Posterior vena cava (tissue), 2 donors: ENCODE results near the gene CSTB. TPM values are rescaled to one million over a fixed set of nuclear protein-coding genes. Genes with fewer than 3 reads are reported as not detected.

Source experiments
- DNase-seq: peaks from one replicate; pipeline ENCODE4 v3.0.0-alpha.2; 2020; ENCODE audit warnings: low spot score
- intact Hi-C, 2 donors: fragments of 100-400 bp; cut with DNase I; formaldehyde crosslinking; loops; one replicate each; pipeline versions ENCODE4 v1.14.1 to v1.14.2; 2022 to 2023
- total RNA-seq, 2 donors: library from RNA; stranded (reverse); fragmentation: NEBNext Ultra II Directional; extraction: Animal tissue kit (Norgen Biotek cat#: 25700); gene quantifications; one replicate each; pipeline ENCODE4 v1.2.1, GENCODE V29; 2021
- donor health status: DM: yes; HTN: yes; CAD: no.
- donor health status: DM: yes; HTN: yes; CAD: no.

Gene CSTB
- total RNA-seq, 2 donors from 2014 or later = 29.0 to 48.6 TPM

GRCh38 chr21:43759651-43760050, 16.5 kb downstream of the CSTB start:
- intact Hi-C loops = loop anchor here in 1 of 2 donors (10.0 kb wide), 1 partner anchor 805 kb away; no protein-coding TSS in a partner anchor
- DNase-seq = no peak

DNA sequence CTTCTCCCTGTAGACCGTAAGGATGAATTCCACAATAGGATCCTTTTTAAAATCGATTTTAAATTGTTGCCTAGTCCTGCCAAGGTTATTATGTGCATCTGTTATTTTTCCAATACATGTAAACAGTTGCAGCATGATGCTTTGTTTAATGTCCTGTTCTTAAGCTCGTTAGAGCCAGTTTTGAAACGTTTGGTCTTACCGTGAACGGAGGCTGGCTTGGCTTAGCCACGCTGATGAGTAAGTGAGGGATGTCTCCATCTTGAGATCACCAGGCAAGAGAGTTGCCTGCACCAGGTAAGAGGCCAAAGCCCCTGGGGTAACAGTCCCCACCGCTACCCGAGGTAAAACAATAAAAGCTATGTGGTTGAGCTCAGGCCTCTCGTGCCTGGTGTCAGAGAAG, 17.3 kb downstream of the CSTB start:
- no peak for DNase-seq
- intact Hi-C loops = loop anchor here in 1 of 2 donors (10.0 kb wide), 1 partner anchor 804 kb away; no protein-coding TSS in a partner anchor

DNA sequence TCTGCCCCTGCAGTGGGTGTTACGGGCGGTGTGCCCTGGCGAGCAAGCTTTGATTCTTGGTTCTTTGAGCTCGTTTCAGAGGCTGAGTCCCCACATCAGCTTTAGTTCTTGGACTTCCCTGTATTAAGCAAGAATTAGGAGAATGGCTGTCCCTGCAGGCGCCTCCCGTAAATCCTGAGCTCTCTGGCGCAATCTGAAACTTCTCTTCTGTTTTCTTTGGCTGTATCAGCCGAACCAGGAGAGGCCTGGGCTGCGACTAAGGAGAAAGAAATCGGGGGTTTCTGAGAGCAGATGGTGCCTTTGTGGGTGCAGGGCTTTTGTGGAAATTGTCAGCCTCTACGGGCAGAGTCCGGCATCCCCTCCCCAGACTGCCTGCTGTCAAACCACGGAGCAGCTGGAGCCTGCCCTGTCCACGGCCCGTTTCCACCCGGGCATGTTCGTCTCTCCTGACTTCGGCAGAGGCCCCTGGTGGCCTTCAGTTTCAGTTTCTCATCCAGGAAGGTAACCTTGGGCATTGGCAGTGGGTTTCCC, 17.9 kb downstream of the CSTB start:
- DNase-seq = no peak
- intact Hi-C loops = loop anchor here in 1 of 2 donors (10.0 kb wide), 1 partner anchor 803 kb away; no protein-coding TSS in a partner anchor

DNA sequence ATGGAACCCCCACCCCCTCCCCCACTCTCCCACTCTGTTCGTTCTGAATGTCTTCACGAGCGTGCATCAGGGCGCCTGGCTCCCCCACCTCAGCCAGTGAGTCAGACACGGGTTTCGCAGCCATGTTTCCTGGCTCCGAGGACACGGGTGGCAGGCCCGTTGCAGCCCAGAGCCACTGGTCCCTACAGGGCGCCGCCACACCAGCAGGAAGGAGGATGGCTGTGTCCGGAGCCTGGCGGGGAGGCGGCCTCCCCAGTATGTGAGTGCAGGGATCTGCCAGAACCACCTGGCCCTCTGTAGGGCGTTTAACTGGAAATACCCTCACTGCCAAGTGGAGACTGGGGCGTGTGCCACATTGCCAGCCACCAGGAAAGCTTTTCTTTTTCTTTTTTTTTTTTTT, 18.5 kb downstream of the CSTB start:
- no peak for DNase-seq
- intact Hi-C loops = loop anchor here in 1 of 2 donors (10.0 kb wide), 1 partner anchor 803 kb away; no protein-coding TSS in a partner anchor

- intact Hi-C loops = loop anchor here in 1 of 2 donors (10.0 kb wide), 1 partner anchor 801 kb away; no protein-coding TSS in a partner anchor
- DNase-seq = no peak
Observed at GRCh38 chr21:43755820-43756594, 20.1 kb downstream of the CSTB start.

DNA sequence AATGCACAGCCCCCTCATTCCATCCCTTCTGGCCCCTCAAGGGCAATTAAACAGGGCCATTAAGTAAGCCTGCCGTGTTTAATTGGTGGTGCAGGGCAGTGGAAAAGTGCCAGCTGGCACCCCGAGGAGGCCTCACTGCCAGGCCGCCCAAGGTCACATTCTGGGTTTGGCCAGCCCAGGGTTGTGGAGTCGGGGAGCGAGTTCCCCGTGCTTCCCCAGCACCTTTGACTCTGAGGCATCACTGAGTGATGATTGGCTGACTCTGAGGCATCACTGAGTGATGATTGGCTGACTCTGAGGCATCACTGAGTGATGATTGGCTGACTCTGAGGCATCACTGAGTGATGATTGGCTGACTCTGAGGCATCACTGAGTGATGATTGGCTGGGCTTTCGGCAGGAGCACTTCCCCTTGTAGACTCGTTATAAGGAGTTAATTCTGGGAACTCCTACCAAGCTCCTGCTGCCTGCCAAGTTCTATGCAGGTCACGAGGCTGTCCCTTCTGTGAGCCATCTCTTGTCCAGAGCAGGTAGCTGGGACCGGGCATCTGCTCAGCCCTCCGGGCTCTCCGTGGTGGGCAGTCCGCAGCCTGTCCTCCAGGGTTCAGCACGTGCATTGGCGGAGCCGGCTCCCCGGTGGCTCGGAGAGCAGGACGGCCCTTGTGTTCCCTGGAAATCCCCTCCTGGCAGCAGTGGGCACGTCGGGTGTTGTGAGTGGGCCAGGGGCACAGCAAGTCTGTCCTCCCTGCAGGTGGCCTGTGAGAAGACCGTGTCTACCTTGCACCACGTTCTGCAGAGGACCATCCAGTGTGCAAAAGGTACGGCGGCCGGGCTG, 20.9 kb downstream of the CSTB start:
- no peak for DNase-seq

DNA sequence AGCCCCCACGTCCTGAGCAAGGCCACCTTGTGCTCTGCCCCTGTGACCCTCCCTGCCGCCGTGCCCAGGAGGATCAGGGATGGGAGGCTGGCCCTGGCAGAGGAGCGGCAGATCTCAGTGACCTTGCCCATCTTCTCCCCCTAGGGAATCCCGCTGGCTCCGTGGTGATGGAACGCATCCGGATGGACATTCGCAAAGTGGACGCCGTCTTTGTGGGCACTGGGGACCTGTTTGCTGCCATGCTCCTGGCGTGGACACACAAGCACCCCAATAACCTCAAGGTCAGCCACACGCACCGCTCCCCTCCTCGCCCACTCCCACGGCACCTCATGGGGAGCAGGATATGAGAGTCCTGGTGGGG, 22.7 kb downstream of the CSTB start:
- intact Hi-C loops = loop anchor here in 1 of 2 donors (10.0 kb wide), 1 partner anchor 799 kb away; no protein-coding TSS in a partner anchor
- no peak for DNase-seq

More for the DNA sequence above, 20.9 kb downstream of the CSTB start:
- intact Hi-C loops = loop anchor here in 1 of 2 donors (10.0 kb wide), 1 partner anchor 800 kb away; no protein-coding TSS in a partner anchor

GRCh38 chr21:43752758-43753438, 23.2 kb downstream of the CSTB start:
- intact Hi-C loops = loop anchor here in 1 of 2 donors (10.0 kb wide), 1 partner anchor 798 kb away; no protein-coding TSS in a partner anchor
- no peak for DNase-seq

- intact Hi-C loops = loop anchor here in 1 of 2 donors (10.0 kb wide), 1 partner anchor 797 kb away; no protein-coding TSS in a partner anchor
- no peak for DNase-seq
Observed at GRCh38 chr21:43751955-43752591, 24.0 kb downstream of the CSTB start.

DNA sequence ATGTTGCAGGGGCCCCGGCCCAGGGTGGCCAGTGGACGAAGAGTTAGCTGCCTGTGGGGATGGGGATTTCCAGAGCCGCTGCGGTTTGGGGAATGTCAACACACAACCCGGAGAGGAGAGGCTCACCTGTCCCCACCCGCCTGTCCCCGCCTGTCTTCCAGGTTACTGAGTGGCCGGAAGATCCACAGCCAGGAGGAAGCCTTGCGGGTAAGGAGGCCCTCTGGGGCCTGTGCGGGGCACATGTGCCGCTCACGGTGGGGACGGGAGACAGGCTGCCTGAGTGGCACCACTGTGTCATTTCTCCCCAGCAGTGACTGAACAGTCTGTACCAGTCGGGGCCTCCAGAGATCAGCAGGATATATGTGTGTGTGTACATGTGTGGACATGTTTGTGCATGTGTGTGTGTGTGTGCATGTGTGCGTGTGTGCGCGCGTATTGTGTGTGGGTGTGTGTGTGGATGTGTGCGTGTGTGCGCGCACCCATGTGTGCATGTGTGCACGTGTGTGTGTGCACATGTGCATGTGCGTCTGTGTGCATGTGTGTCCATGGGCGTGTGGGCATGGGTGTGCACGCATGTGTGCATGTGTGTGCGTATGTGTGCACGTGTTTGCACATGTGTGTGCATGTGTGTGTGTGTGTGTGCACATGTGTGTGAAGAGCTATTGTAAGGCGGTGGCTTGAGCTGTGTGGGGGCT, 25.6 kb downstream of the CSTB start:
- intact Hi-C loops = loop anchor here in 1 of 2 donors (10.0 kb wide), 1 partner anchor 796 kb away; no protein-coding TSS in a partner anchor
- no peak for DNase-seq

- intact Hi-C loops = loop anchor here in 1 of 2 donors (10.0 kb wide), 1 partner anchor 795 kb away; no protein-coding TSS in a partner anchor
- DNase-seq = no peak
Observed at GRCh38 chr21:43749651-43750262, 26.4 kb downstream of the CSTB start.

- intact Hi-C loops = no loop called here
- no peak for DNase-seq
Observed at GRCh38 chr21:43748622-43749021, 27.5 kb downstream of the CSTB start.

DNA sequence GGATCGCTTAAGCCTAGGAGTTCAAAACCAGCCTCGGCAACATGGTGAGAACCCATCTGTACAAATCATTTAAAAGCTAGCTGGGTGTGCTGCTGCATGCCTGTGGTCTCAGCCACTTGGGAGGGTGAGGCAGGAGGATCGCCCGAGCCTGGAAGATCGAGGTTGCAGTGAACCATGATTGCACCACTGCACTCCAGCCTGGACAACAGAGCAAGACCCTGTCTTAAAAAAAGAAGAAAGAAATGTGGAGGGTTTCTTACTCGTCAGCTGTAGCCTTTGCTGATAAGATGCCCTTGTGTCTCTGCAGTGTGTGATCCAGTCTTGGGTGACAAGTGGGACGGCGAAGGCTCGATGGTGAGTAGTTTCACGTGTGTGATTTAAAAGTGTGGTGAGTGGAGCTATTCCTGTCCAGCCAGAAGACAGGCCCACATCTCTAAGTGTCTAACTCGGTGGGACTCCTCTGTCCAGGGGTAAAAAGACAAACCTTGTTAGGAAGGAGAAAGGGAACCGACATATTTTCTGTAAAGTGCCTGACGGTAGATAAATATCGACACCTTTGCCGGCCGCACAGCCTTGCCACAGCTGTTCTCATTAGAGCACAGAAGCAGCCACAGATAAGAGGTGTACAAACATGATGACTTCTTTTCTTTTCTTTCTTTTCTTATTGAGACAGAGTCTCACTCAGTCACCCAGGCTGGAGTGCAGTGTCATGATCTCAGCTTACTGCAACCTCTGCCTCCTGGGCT, 30.2 kb downstream of the CSTB start:
- intact Hi-C loops = no loop called here
- DNase-seq = no peak

GRCh38 chr21:43744725-43745124, 31.4 kb downstream of the CSTB start:
- intact Hi-C loops = no loop called here

DNA sequence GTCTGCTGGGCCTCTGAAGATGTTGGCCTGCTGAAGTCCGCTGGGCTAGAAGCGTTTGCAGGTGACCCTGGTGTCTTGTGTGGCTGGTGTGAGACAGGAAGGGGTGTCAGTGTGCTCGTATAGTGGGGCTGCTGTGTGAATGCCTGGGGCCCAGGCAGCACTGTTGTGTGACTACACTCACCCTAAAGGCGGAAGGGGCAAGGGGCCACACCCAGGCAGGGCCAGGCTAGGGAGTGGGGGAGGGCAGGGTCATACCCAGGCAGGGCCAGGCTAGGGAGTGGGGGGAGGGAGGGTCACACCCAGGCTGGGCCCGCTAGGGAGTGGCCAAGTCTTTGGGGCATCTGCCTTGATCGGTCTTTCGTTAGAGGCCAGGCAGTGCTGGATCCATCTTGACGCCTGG, 32.2 kb downstream of the CSTB start:
- intact Hi-C loops = no loop called here
- DNase-seq = no peak

More at GRCh38 chr21:43744725-43745124, 31.4 kb downstream of the CSTB start:
- no peak for DNase-seq

DNA sequence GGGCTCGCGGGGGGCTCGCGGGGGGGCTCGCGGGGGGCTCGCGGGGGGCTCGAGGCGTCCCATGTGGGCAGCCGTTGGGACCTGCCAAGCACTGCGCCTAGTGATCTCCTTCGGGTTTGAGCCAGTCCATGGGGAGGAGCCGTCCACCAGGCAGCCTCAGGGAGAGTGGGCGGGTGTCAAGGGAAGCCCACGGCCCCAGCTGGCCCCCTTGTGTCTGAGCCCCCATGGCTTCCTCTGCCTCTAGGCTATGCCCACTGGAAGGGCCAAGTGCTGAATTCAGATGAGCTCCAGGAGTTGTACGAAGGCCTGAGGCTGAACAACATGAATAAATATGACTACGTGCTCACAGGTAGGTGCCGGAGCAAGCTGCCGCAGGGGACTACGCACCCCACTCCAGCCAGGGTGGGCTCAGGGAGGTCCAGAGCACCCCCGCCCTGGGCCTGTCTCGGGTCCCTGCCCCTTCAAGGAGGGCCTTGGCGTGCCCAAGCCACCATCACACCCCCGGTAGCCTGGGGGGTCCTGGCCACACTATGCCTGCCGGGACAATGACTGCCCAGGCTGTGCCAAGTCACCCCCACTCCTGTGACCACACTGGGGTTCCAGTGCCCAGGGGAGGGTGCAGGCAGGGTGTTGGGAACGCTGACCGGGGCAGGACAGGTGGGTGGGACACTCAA, 34.5 kb downstream of the CSTB start:
- intact Hi-C loops = no loop called here

More for the DNA sequence above, 34.5 kb downstream of the CSTB start:
- DNase-seq = no peak
